HepG2 (cell line): ENCODE measurements around the gene C16orf90. TPM values are rescaled to one million over a fixed set of nuclear protein-coding genes. Genes with fewer than 3 reads are reported as not detected.

Experiments used
- ATAC-seq: fragments of 200-7000 bp; cut with Tn5 transposase; 3 replicates; pipeline ENCODE4 v1.9.1; 2020; ENCODE audit warnings: mild to moderate bottlenecking, moderate library complexity
- BruUV-seq: library from RNA; stranded (reverse); fragments of 400-500 nt; replicated peaks from 2 replicates; lab custom pipeline; 2021; lab: Mats Ljungman, UMichigan
- CTCF ChIA-PET: fragments of 300-600 bp; formaldehyde crosslinking; extraction: SDS; loops from one replicate; lab custom pipeline; 2021; ENCODE audit warnings: low total read pairs, inconsistent platforms, low intra/inter-chr PET ratio; lab: Yijun Ruan, JAX
- POLR2A ChIA-PET: fragments of 350-600 bp; sonication (Branson Sonifier 250); formaldehyde crosslinking; loops from one replicate; lab custom pipeline; 2020; ENCODE audit warnings: antibody characterized with exemption, inconsistent platforms; lab: Yijun Ruan, JAX
- DNase-seq: peaks from one replicate; pipeline ENCODE4 v3.0.0-alpha.2; 2015; ENCODE audit warnings: low spot score
- FAIRE-seq: peaks from 3 replicates; lab custom pipeline; 2011; peaks lifted over from hg19 to GRCh38; lab: Jason Lieb, UNC
- H2AFZ ChIP-seq: one replicate; pipeline ENCODE4 v1.6.1; 2011; ENCODE audit warnings: low read length, inconsistent platforms
- H3K27ac ChIP-seq: fragments of 300-600 bp; 3 replicates; pipeline ENCODE4 v1.8.0; 2011; ENCODE audit warnings: mixed run types, mild to moderate bottlenecking, mixed read lengths, low read length, inconsistent platforms; ENCODE audit not compliant: insufficient read depth; ENCODE audit errors: extremely low read length
- H3K27me3 ChIP-seq, 2 experiments: fragments of 200-600 bp in 1 of 2; 2 replicates in 1 of 2; 3 replicates in 1 of 2; pipeline versions ENCODE4 v1.6.0 to v1.8.0; 2011; ENCODE audit warnings: low read length in 2 of 2, mild to moderate bottlenecking in 2 of 2, moderate library complexity in 2 of 2, inconsistent platforms in 1 of 2; ENCODE audit not compliant: insufficient read depth in 2 of 2, control insufficient read depth in 1 of 2
- H3K36me3 ChIP-seq, 2 experiments: fragments of 200-600 bp in 1 of 2; replicated peaks in 1 of 2; 2 replicates in 1 of 2; 3 replicates in 1 of 2; pipeline versions ENCODE4 v1.5.1 to v1.8.0; 2011; ENCODE audit warnings: low read length in 2 of 2, inconsistent platforms in 1 of 2; ENCODE audit not compliant: insufficient read depth in 2 of 2, control insufficient read depth in 1 of 2
- H3K4me1 ChIP-seq: 2 replicates; pipeline ENCODE4 v1.5.1; 2012; ENCODE audit warnings: low read length, inconsistent platforms; ENCODE audit not compliant: insufficient read depth
- H3K4me2 ChIP-seq: 2 replicates; pipeline ENCODE4 v1.6.0; 2011; ENCODE audit warnings: low read depth, low read length, inconsistent platforms
- H3K4me3 ChIP-seq, 3 experiments: fragments of 200-600 bp in 1 of 3; sonication (generic), shearing (Covaris generic) in 1 of 3; replicated peaks in 1 of 3; 2 replicates each; pipeline ENCODE4 v1.5.1; 2011 to 2016; ENCODE audit warnings: low read length in 3 of 3, inconsistent platforms in 2 of 3, low read depth in 2 of 3, mild to moderate bottlenecking in 2 of 3, control low read depth in 1 of 3, mixed read lengths in 1 of 3; ENCODE audit not compliant: insufficient read depth in 1 of 3
- H3K79me2 ChIP-seq: one replicate; pipeline ENCODE4 v1.6.1; 2011; ENCODE audit warnings: low read length, inconsistent platforms; ENCODE audit not compliant: insufficient read depth
- H3K9ac ChIP-seq: 2 replicates; pipeline ENCODE4 v1.6.0; 2011; ENCODE audit warnings: mild to moderate bottlenecking, low read depth, low read length, inconsistent platforms; ENCODE audit not compliant: insufficient read depth
- H3K9me3 ChIP-seq: 2 replicates; pipeline ENCODE4 v1.5.1; 2012; ENCODE audit warnings: mild to moderate bottlenecking, low read length
- H4K20me1 ChIP-seq: 2 replicates; pipeline ENCODE4 v1.6.0; 2011; ENCODE audit warnings: inconsistent platforms, mild to moderate bottlenecking, low read length, moderate library complexity; ENCODE audit not compliant: insufficient read depth
- FOXK1 ChIP-seq: sonication (generic); formaldehyde crosslinking; IDR thresholded peaks from 2 replicates; pipeline ENCODE4 v1.4.0; 2020; ENCODE audit warnings: low read depth, missing genetic modification reagents, borderline replicate concordance
- GATAD2A ChIP-seq: IDR thresholded peaks from 2 replicates; pipeline ENCODE4 v1.6.1; 2016
- KLF6 ChIP-seq: IDR thresholded peaks from 2 replicates; pipeline ENCODE4 v1.8.0; 2016; ENCODE audit warnings: missing biosample characterization, missing genetic modification reagents
- MXD4 ChIP-seq: IDR thresholded peaks from 2 replicates; pipeline ENCODE4 v1.6.1; 2016; ENCODE audit warnings: mild to moderate bottlenecking, missing biosample characterization, missing genetic modification reagents
- ZBTB20 ChIP-seq: sonication (generic); formaldehyde crosslinking; IDR thresholded peaks from 2 replicates; pipeline ENCODE4 v1.8.1; 2023; ENCODE audit warnings: missing genetic modification reagents, low read depth, mild to moderate bottlenecking, borderline replicate concordance
- ZMAT3 ChIP-seq: sonication (generic); formaldehyde crosslinking; conservative IDR thresholded peaks from 2 replicates; pipeline ENCODE4 v1.7.0; 2021; ENCODE audit warnings: missing genetic modification reagents
- ZNF263 ChIP-seq: sonication (generic); formaldehyde crosslinking; IDR thresholded peaks from 2 replicates; pipeline ENCODE4 v1.4.0; 2020; ENCODE audit warnings: missing genetic modification reagents
- ZNF326 ChIP-seq: sonication (generic); formaldehyde crosslinking; IDR thresholded peaks from 2 replicates; pipeline ENCODE4 v1.4.0; 2020; ENCODE audit warnings: missing genetic modification reagents, borderline replicate concordance
- ZNF670 ChIP-seq: sonication (generic); formaldehyde crosslinking; IDR thresholded peaks from 2 replicates; pipeline ENCODE4 v1.8.0; 2022; ENCODE audit warnings: mild to moderate bottlenecking, missing genetic modification reagents, borderline replicate concordance
- ZNF720 ChIP-seq: sonication (generic); formaldehyde crosslinking; IDR thresholded peaks from 2 replicates; pipeline ENCODE4 v1.4.0; 2020; ENCODE audit warnings: missing genetic modification reagents
- WGBS: methylation state at CpG from one replicate; pipeline ENCODE4 v1.1.6; 2017; ENCODE audit warnings: low lambda C conversion rate; 5-methylcytosine and 5-hydroxymethylcytosine counted together
- in situ Hi-C: cut with HindIII; loops from 2 replicates; pipeline ENCODE4 v1.10.0; 2017; ENCODE audit warnings: low pct_unique_long_range_greater_than_20kb; ENCODE audit not compliant: extremely low pct_ligation_motif_present
- intact Hi-C: fragments of 100-400 bp; cut with micrococcal nuclease; formaldehyde crosslinking; loops from one replicate; pipeline ENCODE4 v1.10.0; 2022; ENCODE audit not compliant: unreplicated experiment
- polyA plus RNA-seq, 8 experiments: library from polyadenylated mRNA; depleted of rRNA in 3 of 8; stranded (reverse) in 7 of 8; unstranded in 1 of 8; fragments of >200 nt; fragmentation: Illumina TruSeq in 4 of 8; extraction: Trizol in 4 of 8; gene quantifications; 2 replicates each; pipeline versions ENCODE4 v1.2.1 to v1.2.3, GENCODE V29; 2011 to 2016; ENCODE audit warnings: low read depth in 4 of 8, missing spikeins in 1 of 8, mixed read lengths in 1 of 8; ENCODE audit not compliant: insufficient read depth in 1 of 8
- total RNA-seq, 5 experiments: library from RNA; depleted of rRNA; stranded (reverse); fragments of >200 nt; fragmentation: Illumina TruSeq; extraction: Trizol; gene quantifications; 2 replicates each; pipeline ENCODE4 v1.2.3, GENCODE V29; 2016; ENCODE audit warnings: low read depth in 1 of 5
- TF ChIP-seq, protein P1 (sequence below): sonication (generic); formaldehyde crosslinking; IDR thresholded peaks from 2 replicates; pipeline ENCODE4 v1.4.0; 2020; ENCODE audit warnings: missing genetic modification reagents
- TF ChIP-seq, protein P2 (sequence below): sonication (generic); formaldehyde crosslinking; IDR thresholded peaks from 2 replicates; pipeline ENCODE4 v1.4.0; 2020; ENCODE audit warnings: low read depth, missing genetic modification reagents

C16orf90 gene
- total and polyA plus RNA-seq, 2 of the 13 experiments (the other 11 are each of a cell fraction or from before 2014, with no cell fraction given): not detected

DNA sequence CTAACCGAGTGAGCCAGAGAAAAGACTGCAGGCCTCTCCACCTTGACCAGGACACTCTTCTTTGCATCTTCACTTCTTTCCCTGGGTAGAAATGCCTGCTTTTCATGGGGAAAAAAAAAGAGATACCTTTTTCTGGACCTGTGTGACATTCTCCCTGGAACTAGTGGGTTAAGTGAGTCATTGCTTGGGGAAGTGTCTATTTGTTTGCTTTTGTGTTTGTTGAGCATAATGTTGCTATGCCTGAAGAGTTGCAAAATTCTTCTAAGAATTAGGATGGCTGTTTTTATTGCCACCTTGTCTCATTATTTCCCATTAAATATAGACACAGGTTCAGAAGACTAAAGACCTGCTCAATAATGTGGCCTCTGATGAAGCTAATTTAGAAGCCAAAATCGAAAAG is 24.3 kb upstream of the C16orf90 start:
- Histone ChIP-seq H3K79me2 (no peaks in the 10 kb centered on the region), H3K4me2 (no peak overlapping the region), H3K4me1 (peaks cover 11% of the 10 kb centered on the region), H3K4me3 (no peak overlapping the region), H3K36me3 (peaks cover 12 to 38% of the 10 kb centered on the region in 2 experiments; a peak in 4 of 5 replicates), H3K9me3 (no peaks in the 10 kb centered on the region), H2AFZ (no peak overlapping the region), H3K9ac (no peak overlapping the region), H3K27ac (no peak overlapping the region), H3K27me3 (no peaks in the 10 kb centered on the region), H4K20me1 (no peaks in the 10 kb centered on the region)
- intact Hi-C loops (no loop called here), in situ Hi-C loops (no loop called here)
- no peak for TF ChIP-seq ZBTB20 (CRISPR knock-in tag)
- TF ChIP-seq, protein P1, sequence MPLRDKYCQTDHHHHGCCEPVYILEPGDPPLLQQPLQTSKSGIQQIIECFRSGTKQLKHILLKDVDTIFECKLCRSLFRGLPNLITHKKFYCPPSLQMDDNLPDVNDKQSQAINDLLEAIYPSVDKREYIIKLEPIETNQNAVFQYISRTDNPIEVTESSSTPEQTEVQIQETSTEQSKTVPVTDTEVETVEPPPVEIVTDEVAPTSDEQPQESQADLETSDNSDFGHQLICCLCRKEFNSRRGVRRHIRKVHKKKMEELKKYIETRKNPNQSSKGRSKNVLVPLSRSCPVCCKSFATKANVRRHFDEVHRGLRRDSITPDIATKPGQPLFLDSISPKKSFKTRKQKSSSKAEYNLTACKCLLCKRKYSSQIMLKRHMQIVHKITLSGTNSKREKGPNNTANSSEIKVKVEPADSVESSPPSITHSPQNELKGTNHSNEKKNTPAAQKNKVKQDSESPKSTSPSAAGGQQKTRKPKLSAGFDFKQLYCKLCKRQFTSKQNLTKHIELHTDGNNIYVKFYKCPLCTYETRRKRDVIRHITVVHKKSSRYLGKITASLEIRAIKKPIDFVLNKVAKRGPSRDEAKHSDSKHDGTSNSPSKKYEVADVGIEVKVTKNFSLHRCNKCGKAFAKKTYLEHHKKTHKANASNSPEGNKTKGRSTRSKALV (CRISPR knock-in tag): no peak
- no peak for TF ChIP-seq ZNF263
- no peak for TF ChIP-seq FOXK1 (CRISPR knock-in tag)
- no peak for TF ChIP-seq GATAD2A (CRISPR knock-in tag)
- no peak for TF ChIP-seq ZNF670 (CRISPR knock-in tag)
- TF ChIP-seq ZNF720: no peak
- TF ChIP-seq ZNF326 (CRISPR knock-in tag): no peak
- TF ChIP-seq ZMAT3 (CRISPR knock-in tag): no peak
- TF ChIP-seq, protein P2, sequence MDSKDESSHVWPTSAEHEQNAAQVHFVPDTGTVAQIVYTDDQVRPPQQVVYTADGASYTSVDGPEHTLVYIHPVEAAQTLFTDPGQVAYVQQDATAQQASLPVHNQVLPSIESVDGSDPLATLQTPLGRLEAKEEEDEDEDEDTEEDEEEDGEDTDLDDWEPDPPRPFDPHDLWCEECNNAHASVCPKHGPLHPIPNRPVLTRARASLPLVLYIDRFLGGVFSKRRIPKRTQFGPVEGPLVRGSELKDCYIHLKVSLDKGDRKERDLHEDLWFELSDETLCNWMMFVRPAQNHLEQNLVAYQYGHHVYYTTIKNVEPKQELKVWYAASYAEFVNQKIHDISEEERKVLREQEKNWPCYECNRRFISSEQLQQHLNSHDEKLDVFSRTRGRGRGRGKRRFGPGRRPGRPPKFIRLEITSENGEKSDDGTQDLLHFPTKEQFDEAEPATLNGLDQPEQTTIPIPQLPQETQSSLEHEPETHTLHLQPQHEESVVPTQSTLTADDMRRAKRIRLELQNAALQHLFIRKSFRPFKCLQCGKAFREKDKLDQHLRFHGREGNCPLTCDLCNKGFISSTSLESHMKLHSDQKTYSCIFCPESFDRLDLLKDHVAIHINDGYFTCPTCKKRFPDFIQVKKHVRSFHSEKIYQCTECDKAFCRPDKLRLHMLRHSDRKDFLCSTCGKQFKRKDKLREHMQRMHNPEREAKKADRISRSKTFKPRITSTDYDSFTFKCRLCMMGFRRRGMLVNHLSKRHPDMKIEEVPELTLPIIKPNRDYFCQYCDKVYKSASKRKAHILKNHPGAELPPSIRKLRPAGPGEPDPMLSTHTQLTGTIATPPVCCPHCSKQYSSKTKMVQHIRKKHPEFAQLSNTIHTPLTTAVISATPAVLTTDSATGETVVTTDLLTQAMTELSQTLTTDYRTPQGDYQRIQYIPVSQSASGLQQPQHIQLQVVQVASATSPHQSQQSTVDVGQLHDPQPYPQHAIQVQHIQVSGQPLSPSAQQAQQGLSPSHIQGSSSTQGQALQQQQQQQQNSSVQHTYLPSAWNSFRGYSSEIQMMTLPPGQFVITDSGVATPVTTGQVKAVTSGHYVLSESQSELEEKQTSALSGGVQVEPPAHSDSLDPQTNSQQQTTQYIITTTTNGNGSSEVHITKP (CRISPR knock-in tag): no peak
- TF ChIP-seq KLF6 (CRISPR knock-in tag): no peak
- no peak for TF ChIP-seq MXD4 (CRISPR knock-in tag)
- no peak for FAIRE-seq
- CTCF ChIA-PET: no interaction called here
- no peak for ATAC-seq
- POLR2A ChIA-PET: no interaction called here
- BruUV-seq: no TSS peak
- DNase-seq: no peak
- 87% methylated on average over 2 of the region's 2 CpGs for WGBS
